Activated CD8-positive, alpha-beta memory T cell treated with anti-CD3 and anti-CD28 coated beads for 4 hours (primary cell): ENCODE data around the gene RAB11FIP4.

ENCODE experiments used
- DNase-seq, 2 donors: peaks; one replicate each; pipeline ENCODE4 v3.0.0-alpha.2; 2020; ENCODE audit warnings: low read depth in 2 of 2

The RAB11FIP4 gene

DNA sequence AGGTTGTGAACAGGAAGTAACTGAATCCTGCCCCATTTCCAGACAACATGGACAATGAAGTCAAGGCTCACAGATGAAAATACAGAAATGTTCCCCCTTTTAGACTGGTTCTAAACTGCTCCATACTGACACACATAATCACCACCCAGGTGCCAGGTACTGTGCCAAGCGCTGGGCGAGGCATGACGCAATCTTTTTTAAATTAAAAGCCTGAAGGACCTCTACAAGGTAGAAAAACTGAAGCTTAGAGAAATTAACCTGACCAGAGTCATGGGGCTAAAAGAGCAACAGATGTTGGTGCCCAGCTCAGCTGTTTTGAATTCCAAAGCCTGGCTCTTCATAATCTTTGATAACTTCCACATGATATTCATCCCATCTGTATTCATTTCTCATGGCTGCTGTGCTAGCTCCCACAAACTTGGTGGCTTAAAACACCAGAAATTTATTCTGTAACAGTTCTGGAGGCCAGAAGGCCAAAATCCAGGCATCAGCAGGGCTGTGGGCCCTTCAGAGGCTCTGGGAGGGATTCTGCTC, 4.9 kb upstream of the RAB11FIP4 start:
- DNase-seq: no peak

DNA sequence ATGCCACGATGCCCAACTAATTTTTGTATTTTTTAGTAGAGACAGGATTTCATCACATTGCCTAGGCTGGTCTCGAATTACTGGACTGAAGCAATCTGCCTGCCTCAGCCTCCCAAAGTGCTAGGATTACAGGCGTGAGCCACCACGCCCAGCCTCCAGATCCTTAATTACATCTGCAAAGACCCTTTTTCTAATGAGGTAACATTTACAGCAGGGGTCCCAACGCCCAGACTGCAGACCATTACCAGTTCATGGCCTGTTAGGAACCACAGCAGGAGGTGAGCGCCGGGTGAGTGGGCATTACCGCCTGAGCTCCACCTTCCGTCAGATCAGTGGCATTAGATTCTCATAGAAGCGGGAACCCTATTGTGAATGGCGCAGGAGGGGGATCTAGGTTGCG, 4.0 kb upstream of the RAB11FIP4 start:
- no peak for DNase-seq

GRCh38 chr17:31388351-31388750, 3.1 kb upstream of the RAB11FIP4 start:
- no peak for DNase-seq

DNA sequence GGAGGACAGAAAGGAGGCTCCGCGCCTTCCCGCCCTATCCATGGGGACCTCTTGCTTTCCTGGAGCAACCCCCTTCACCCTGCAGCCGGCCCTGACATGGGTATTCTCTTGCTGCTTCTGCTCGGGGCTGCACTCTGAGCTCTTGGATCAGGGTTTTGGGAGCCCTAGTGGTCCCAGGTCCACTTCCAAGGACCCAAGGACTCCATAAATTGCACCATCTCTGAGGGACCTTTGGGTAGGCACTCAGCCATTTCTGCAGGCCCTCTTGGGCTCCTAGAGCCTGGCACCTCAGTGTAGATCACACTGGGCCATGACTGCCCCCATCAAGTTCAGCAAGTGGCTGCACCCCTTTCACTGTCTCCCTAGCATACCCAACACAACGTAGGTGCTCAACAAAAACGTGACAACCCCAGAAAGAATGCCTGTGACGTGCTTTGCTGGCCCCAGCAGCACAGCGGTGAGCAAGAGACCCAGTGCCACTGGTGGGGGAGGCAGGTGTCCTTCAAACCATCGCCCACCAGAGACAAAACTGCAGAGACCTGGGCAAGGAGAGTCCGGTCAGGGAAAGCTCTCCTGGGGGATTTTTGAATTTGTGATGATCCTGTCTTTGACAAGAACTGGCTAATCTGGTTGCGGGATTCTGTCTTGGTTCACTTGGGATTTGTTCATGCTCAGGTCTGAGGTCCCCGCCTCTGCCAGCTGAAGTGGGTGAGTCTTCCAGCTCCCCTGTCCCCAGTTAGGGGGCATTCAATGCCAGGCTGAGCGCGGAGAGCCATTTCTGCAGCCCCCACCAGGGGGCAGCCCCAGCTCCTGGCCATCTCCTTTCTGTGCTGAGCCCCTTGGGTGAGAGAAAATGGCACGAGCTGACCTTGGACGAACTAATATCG, 2.5 kb upstream of the RAB11FIP4 start:
- no peak for DNase-seq

DNA sequence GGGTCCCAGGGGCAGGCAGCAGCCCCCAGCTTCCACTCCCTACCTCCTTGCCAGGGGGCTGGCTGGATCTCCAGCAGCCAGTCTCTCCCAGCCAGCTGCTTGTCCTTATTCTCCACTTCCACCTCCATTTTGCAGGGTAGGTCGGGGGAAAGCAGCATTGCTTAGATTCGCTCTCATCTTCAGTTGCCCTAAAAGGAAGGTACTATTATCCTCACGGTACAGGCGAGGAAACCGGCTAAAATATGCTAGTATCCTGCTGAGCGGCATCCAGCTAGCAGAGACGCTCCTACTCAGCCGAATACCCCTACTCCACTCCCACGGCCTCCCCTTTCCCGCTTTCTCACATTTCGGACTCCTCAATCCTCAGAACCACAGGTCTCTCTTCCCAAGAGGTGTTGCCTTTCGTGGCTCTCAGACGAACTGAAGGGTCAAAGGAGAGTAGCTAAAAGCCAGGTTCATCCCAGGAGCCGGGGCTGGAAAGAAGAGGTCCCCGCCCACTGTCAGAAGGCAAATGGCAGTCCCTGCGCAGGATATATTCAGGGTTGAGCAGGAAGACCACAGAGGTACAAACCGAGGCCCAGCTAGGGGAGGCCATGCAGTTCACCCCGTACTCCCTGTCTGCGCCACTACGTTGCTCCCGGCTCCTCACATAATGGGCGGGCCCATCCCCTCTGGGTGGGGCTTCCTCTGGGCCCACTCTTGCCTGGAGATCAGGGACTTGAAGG, 1.7 kb upstream of the RAB11FIP4 start:
- DNase-seq: no peak

GRCh38 chr17:31390426-31390747, 1.1 kb upstream of the RAB11FIP4 start:
- no peak for DNase-seq

GRCh38 chr17:31390748-31391495, 553 bp upstream of the RAB11FIP4 start:
- no peak for DNase-seq

- no peak for DNase-seq
Measured at GRCh38 chr17:31392002-31392855, 754 bp downstream of the RAB11FIP4 start.

DNA sequence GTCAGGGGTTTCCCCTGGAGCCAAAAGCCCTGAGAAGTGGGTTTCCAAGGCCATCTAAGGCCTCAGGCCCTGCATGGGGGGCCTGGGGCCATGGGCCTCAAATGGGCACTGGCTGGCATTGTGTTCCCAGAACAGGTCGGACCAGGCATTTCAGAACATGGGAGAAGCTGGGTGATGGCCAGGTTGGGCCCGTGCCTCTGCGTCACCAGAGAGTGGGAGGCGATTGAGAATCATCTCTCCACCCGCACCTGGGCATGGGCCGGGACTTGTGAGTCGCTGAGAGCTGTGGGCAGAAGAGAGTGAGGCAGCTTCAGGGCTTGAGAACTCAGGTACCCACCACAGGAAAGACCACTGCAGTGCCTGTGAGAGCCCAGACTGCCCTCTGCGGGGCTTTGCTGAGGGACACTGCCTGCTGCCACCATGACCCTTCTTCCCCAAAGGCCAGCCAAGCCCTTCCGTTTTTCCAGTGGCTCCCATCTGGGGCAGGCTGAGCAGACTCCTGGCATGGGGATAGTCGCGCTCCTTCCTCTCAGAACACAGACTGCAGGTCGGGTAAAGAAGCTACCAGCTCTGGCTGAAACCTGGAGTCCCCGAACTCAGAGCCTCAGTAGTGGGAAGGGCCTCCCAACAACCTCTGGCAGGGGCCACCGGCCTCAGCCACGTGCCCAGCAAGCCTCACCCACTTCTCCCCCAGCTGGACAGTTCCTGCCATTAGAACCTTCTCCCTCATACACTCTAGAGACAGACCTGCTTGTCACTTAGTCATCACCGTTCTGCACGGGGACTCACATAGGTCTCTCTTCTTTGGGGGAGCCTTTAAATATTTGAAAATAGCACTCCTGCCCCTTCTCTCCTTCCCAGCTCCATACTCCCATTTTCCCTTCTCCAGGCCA, 1.6 kb downstream of the RAB11FIP4 start:
- DNase-seq: no peak

DNA sequence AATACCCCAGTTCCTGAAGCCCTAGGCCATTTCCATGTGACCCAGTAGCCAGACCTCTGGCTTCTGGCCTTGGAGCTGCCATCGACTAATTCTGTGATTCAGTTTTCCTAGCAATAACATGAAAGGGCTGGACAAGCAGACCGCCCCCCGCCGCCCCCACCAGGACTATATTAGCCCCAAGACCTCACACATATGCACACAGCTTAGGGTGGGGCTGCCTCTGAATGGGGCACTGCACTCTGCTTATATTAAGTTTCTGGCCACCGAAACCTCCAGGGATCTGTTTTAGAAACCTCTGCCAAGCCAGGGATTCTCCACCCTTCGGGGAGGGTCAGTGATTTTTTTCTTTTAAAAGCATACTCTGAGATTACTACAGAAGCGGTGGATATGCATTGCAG, 2.3 kb downstream of the RAB11FIP4 start:
- no peak for DNase-seq

DNA sequence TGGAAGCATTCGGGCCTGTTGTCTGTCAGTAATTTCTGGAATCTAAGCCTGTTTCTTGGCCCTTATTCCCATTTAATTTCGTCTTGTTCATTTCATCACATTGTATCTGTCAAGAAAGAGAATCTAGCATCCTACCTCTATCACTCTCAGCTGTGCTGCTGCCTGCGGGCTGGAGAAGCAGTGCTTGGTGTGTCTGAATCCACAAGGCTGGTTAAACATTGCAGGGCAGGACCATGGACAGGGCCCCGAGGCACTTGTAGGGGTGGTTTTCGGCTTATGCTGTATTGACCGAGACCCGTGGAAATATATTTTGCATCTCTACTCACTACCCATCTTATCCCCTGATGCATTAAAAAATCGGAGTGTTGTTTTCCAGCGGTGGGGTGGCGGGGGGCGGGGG, 3.1 kb downstream of the RAB11FIP4 start:
- DNase-seq: no peak

DNA sequence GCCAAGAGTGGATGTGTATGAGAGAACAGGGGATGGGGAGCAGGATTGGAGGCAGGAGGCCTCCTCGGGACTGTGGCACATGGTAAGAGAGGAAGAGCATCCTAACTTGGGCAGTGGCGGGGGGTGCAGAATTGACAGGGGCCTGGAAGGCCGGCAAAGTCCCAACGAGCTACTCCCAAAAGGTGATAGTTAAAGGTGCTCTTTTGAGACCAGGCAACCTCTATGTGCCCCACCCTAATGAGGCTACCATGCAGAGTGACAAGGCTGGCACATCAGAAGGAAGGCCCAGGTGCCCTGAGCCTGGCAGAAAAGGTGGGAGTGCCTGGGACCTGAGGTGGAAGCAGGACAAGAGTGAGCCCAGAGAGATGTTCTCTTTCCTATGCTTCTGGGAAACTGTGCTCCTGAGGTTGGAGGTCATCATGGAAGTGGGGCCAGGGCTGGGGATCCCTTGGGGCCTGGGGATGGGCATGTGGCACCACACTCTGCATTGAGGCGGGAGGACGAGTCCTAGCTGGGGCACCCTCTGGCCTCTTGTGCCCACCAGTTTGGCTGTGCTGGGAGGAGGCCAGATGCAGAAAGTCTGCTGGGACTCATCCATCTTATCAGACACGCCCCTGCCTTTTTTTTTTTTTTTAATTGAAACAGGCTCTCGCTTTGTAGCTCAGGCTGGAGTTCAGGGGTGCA, 5.9 kb downstream of the RAB11FIP4 start:
- DNase-seq: no peak

DNA sequence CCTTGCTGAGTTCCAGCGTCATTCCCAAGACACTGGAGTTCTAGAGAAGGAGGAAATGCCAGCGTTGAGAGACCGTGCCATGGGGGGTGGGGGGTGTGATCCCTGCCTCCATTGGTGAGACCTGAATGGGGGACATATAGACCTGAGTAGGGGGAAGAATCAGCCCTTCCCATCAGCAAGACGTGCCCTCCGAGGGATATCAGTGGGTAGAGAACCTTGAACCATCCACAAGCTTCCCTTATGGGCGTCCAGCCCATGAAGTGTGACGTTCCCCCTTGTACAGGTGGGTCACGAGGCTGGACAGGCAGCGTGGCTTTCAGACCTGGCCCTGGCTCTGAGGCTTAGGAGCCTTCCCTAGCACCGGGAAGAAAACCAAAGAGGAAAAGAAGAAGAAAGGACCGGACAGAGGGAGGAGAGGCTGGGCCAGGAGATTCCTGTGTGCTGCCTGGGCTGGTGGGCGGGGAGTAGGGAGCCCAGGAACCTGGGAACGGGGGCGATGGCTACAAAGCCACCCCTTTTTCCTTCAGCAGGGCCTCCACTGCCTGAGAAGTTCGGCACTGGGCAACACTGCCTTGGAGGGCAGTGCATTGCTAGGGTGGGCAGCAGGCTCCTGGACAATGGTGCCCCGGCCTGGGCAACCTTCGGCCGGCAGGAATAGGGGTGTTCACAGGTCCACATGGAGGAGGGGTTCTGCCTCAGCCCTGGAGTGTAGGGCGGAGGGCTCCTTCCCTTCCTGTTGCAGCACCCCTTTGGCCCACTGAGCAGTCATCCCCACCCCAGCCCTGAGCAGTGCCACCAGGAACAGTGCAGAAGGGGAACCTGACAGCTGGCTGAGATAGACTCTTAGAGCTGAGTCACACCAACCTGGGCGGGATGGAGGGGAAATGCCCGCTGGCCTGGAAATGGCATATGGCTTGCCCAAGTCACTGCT, 7.2 kb downstream of the RAB11FIP4 start:
- no peak for DNase-seq

GRCh38 chr17:31400481-31400950, 9.0 kb downstream of the RAB11FIP4 start:
- no peak for DNase-seq

DNA sequence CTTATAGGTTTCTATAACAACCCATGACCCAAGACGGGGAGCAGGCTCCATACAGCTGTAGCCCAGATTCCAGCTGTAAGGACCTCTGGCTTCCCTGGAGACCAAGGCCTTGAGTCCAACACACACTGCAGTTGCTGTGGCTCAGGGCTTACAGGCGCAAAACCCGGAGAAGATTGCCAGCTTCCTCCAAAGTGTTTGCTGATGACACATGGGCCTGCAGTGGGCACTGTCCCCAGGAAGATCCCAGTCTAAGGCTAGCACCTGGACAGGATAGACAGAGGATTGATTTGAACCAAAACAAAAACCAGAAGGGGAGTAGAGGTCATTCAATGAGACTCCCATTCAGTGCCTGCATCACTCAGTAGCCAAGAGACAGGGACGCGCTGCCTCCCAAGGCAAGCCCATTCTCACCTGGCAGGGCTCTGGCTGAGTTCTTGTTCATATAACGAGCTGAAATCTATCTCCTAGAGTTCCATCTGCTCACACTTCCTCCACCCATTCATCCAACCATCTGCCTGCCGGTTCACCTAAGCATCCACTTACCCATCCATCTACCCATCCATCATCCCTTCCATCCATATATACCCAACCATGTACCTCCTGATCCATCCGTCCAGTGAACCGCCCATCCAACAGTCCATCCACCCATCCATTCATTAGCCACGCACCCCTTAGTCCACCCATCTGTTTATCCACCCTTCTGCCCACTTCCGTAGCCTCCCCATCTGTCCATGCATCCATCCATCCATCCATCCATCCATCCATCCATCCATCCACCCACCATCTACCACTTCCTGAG, 10.2 kb downstream of the RAB11FIP4 start:
- no peak for DNase-seq

GRCh38 chr17:31404028-31404949, 12.8 kb downstream of the RAB11FIP4 start:
- DNase-seq: no peak
